Adipose tissue (tissue), 3 donors: ENCODE data around the gene ZCCHC24. TPM values are rescaled to one million over a fixed set of nuclear protein-coding genes. Genes with fewer than 3 reads are reported as not detected.
A peak's percentile ranks its signal among the peaks of the same experiment; 100 is the strongest.

Experiments
- H3K27ac ChIP-seq: one replicate; pipeline ENCODE4 v1.5.1; 2013; ENCODE audit warnings: low read depth, low read length
- WGBS, 3 donors: extraction: QIAGEN DNeasy Blood & Tissue Kit; methylation state at CpG; one replicate each; pipeline ENCODE4 v1.1.7; 2013; 5-methylcytosine and 5-hydroxymethylcytosine counted together
- polyA plus RNA-seq, 3 donors: library from polyadenylated mRNA; stranded (reverse); fragments of 200-250 nt; gene quantifications; one replicate each; pipeline ENCODE4 v1.2.3, GENCODE V29; 2013
- donor health status: healthy with polysubstance abuse.
- donor health status: Bipolar disorder and iron deficiency.
- donor health status: healthy.

ZCCHC24 gene
- polyA plus RNA-seq, 3 donors, result 7.4 to 121 (median 60.8) TPM

- WGBS, 3 donors, result 52 to 62% (median 62%) methylated on average over 11 of the region's 11 CpGs
- H3K27ac ChIP-seq, result no peak overlapping the region
Measured at GRCh38 chr10:79381804-79382221, 63.6 kb downstream of the ZCCHC24 start.

GRCh38 chr10:79380946-79381721 is 64.3 kb downstream of the ZCCHC24 start:
- no peak overlapping the region for H3K27ac ChIP-seq
- WGBS, 3 donors, result 60 to 76% (median 63%) methylated on average over 9 of the region's 9 CpGs

GRCh38 chr10:79380125-79380945 is 65.1 kb downstream of the ZCCHC24 start:
- peak overlapping the region; percentile 79 for H3K27ac ChIP-seq
- 47 to 62% (median 53%) methylated on average over 14 of the region's 14 CpGs for WGBS, 3 donors

- WGBS, 3 donors, result 47 to 53% (median 48%) methylated on average over 9 of the region's 9 CpGs
- peak overlapping the region; percentile 79 for H3K27ac ChIP-seq
Measured at GRCh38 chr10:79379512-79380124, 65.8 kb downstream of the ZCCHC24 start.

- H3K27ac ChIP-seq, result no peak overlapping the region
- 78 to 84% (median 78%) methylated on average over 22 of the region's 22 CpGs for WGBS, 3 donors
Measured at GRCh38 chr10:79378647-79379511, 66.5 kb downstream of the ZCCHC24 start.

- H3K27ac ChIP-seq, result no peak overlapping the region
- 90 to 94% (median 92%) methylated on average over 7 of the region's 7 CpGs for WGBS, 3 donors
Measured at GRCh38 chr10:79378383-79378646, 67.1 kb downstream of the ZCCHC24 start.

GRCh38 chr10:79377557-79378382 is 67.7 kb downstream of the ZCCHC24 start:
- no peak overlapping the region for H3K27ac ChIP-seq
- WGBS, 3 donors, result 91 to 94% (median 92%) methylated on average over 36 of the region's 36 CpGs

- H3K27ac ChIP-seq, result no peak overlapping the region
Measured at GRCh38 chr10:79376751-79377556, 68.5 kb downstream of the ZCCHC24 start.

GRCh38 chr10:79376078-79376628 is 69.3 kb downstream of the ZCCHC24 start:
- H3K27ac ChIP-seq, result no peak overlapping the region
- 79 to 91% (median 86%) methylated on average over 11 of the region's 11 CpGs for WGBS, 3 donors

More at GRCh38 chr10:79376751-79377556, 68.5 kb downstream of the ZCCHC24 start:
- WGBS, 3 donors, result 92 to 98% (median 96%) methylated on average over 12 of the region's 12 CpGs

- H3K27ac ChIP-seq, result no peak overlapping the region
- 73 to 83% (median 74%) methylated on average over 6 of the region's 6 CpGs for WGBS, 3 donors
Measured at GRCh38 chr10:79375321-79376077, 69.9 kb downstream of the ZCCHC24 start.

GRCh38 chr10:79374312-79375191 is 70.9 kb downstream of the ZCCHC24 start:
- H3K27ac ChIP-seq, result no peak overlapping the region
- WGBS, 3 donors, result 5 to 14% (median 10%) methylated on average over 7 of the region's 7 CpGs

GRCh38 chr10:79372871-79373270 is 72.6 kb downstream of the ZCCHC24 start:
- H3K27ac ChIP-seq, result no peak overlapping the region
- 63 to 86% (median 82%) methylated on average over 4 of the region's 4 CpGs for WGBS, 3 donors

GRCh38 chr10:79367426-79368189 is 77.8 kb downstream of the ZCCHC24 start:
- H3K27ac ChIP-seq, result no peak overlapping the region
- WGBS, 3 donors, result 80 to 87% (median 86%) methylated on average over 6 of the region's 6 CpGs

GRCh38 chr10:79361726-79362397 is 83.6 kb downstream of the ZCCHC24 start:
- WGBS, 3 donors, result 74 to 86% (median 75%) methylated on average over 4 of the region's 4 CpGs
- H3K27ac ChIP-seq, result no peak overlapping the region
